Fibroblast of pulmonary artery (primary cell): ENCODE measurements around the gene ZNF582.
"Not testable (repeated sequence)": the region's sequence is repeated elsewhere in the genome, so short reads cannot be mapped to it uniquely, and the experiment has no call there.

Experiments used
- DNase-seq: peaks from one replicate; pipeline ENCODE4 v3.0.0-alpha.2; 2010; ENCODE audit warnings: low read depth
- H3K4me3 ChIP-seq: replicated peaks from 2 replicates; pipeline ENCODE4 v1.5.1; 2011; ENCODE audit warnings: low read depth, mild to moderate bottlenecking, control low read depth, low read length, moderate library complexity
- CTCF ChIP-seq: IDR thresholded peaks from 2 replicates; pipeline ENCODE4 v1.5.1; 2011; ENCODE audit warnings: mild to moderate bottlenecking, control low read depth, low read length, inconsistent platforms; ENCODE audit errors: missing control alignments

ZNF582 gene

DNA sequence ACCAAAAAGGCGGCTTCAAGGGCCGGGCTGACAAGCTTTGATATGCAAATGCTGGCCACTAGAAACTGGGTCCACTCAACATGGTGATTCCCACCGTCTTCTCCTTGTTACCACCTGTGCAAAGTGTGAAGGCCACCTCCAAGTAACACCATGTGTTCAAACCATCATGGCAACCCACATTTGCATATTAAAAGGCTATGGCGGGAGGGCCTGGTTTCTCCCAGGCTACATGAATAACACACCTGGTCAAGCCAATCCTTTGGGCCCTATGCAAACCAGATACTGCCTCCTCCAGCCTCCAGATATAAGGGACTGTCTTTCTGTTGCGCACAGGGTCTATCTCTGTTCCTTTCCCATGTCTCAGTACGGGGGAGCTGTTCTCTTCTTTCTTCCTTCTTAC, 42.1 kb downstream of the ZNF582 start:
- no peak for TF ChIP-seq CTCF
- no peak overlapping the region for H3K4me3 ChIP-seq
- no peak for DNase-seq

GRCh38 chr19:56350416-56351045, 42.8 kb downstream of the ZNF582 start:
- H3K4me3 ChIP-seq, result no peak overlapping the region
- TF ChIP-seq CTCF, result peak; percentile 85
- peak; percentile 67 for DNase-seq

- no peak overlapping the region for H3K4me3 ChIP-seq
- peak; percentile 41 for TF ChIP-seq CTCF
- peak; percentile 21 for DNase-seq
Observed at GRCh38 chr19:56348289-56348877, 45.0 kb downstream of the ZNF582 start.

DNA sequence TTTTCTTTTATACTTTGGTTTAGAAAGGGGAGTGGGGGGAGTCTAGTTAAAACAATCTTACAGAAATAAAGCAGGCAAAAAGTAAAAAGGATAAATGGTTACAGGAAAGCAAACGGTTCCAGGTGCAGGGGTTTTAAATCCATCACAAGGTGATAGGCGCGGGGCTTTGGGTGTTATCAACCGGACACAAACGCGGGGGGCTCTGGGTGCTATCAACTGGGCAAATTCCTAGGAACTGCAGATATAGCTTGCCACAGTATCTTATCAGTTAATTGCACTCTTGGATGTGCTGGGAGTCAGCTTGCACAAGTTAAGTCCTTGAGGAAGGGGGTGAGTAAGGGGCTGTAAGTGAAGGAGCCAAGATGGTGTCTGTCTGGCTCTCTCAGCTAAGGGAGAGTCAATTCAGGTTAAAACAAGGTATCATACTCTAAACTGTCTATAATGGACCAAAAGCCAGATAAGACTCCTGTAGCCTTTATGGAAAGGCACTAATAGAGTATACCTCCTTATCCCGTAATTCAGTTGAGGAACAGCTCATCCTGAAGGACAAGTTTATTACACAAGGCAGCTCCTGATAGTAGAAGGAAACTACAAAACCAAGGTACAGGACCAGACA, 46.1 kb downstream of the ZNF582 start:
- H3K4me3 ChIP-seq, result no peak overlapping the region
- DNase-seq, result no peak
- TF ChIP-seq CTCF, result no peak

- no peak overlapping the region for H3K4me3 ChIP-seq
- no peak for DNase-seq
- TF ChIP-seq CTCF, result no peak
Observed at GRCh38 chr19:56341948-56342347, 51.4 kb downstream of the ZNF582 start.

DNA sequence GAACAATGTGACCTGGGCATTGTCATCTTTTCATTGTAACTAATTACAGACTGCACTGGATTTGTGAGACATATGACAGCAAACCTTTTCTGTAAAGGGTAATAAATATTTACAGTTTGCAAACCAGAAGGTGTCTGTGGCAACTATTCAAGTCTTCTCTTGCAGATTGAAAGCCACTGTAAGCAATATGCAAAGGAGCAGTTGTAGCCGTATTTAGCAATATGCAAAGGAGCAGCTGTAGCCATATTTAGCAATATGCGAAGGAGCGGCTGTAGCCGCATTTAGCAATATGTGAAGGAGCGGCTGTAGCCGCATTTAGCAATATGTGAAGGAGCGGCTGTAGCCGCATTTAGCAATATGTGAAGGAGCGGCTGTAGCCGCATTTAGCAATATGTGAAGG, 54.3 kb downstream of the ZNF582 start:
- DNase-seq, H3K4me3 ChIP-seq: not testable (repeated sequence)

- not testable (repeated sequence) for H3K4me3 ChIP-seq, DNase-seq
Observed at GRCh38 chr19:56337077-56337476, 56.3 kb downstream of the ZNF582 start.

DNA sequence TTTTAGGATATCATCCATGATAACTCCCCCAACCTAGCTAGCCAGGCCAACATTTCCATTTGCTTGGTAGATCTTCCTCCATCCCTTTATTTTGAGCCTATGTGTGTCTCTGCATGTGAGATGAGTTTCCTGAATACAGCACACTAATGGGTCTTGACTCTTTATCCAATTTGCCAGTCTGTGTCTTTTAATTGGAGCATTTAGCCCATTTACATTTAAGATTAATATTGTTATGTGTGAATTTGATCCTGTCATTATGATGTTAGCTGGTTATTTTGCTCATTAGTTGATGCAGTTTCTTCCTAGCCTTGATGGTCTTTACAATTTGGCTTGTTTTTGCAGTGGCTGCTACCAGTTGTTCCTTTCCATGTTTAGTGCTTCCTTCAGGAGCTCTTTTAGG, 58.0 kb downstream of the ZNF582 start:
- not testable (repeated sequence) for DNase-seq, H3K4me3 ChIP-seq
